Esophagus muscularis mucosa (tissue), 4 donors: Measurements from ENCODE around the gene HMG20B.

Source experiments
- EP300 ChIP-seq: sonication (generic); formaldehyde crosslinking; IDR thresholded peaks from one replicate; pipeline ENCODE4 v1.6.1; 2017; ENCODE audit warnings: antibody characterized with exemption
- POLR2A ChIP-seq: fragments of 450-650 bp; IDR thresholded peaks from one replicate; pipeline ENCODE4 v1.6.1; 2017; ENCODE audit warnings: antibody characterized with exemption, moderate library complexity, mild to moderate bottlenecking, low read depth
- TF ChIP-seq, protein P1 (sequence below), 3 experiments: fragments of 200-600 bp in 2 of 3; fragments of 450-650 bp in 1 of 3; sonication (generic) in 2 of 3; IDR thresholded peaks; one replicate each; pipeline ENCODE4 v1.5.1; 2017 to 2019; ENCODE audit warnings: antibody characterized with exemption in 3 of 3, mild to moderate bottlenecking in 2 of 3, moderate library complexity in 1 of 3

DNA sequence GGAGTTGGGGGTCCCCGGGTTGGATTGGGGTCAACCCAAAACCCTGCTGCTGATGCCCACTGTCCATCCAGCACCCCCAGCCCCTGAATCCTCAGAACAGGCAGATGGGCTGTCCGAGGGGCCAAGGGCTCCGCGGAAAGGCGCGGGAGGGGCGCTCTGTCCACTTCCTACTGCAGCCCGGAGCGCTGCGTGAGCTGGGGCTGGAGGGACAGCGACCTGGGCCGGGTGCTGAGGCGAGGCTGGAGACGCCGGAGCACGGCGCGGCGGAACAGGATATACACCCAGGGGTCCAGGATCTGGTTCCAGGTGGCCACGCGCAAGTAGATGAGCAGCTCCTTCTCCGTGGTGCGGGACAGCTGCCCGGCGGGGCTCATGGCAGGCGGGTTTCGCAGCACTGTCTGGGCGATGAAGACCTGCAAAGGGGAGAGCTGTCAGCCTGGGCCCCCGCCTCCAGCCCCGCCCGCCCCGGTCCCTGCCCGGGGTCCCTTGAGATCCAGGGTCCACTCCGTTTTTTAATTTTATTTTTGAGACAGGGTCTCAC is 22.8 kb downstream of the HMG20B start:
- TF ChIP-seq, protein P1, sequence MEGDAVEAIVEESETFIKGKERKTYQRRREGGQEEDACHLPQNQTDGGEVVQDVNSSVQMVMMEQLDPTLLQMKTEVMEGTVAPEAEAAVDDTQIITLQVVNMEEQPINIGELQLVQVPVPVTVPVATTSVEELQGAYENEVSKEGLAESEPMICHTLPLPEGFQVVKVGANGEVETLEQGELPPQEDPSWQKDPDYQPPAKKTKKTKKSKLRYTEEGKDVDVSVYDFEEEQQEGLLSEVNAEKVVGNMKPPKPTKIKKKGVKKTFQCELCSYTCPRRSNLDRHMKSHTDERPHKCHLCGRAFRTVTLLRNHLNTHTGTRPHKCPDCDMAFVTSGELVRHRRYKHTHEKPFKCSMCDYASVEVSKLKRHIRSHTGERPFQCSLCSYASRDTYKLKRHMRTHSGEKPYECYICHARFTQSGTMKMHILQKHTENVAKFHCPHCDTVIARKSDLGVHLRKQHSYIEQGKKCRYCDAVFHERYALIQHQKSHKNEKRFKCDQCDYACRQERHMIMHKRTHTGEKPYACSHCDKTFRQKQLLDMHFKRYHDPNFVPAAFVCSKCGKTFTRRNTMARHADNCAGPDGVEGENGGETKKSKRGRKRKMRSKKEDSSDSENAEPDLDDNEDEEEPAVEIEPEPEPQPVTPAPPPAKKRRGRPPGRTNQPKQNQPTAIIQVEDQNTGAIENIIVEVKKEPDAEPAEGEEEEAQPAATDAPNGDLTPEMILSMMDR (IDR thresholded peaks at IDR 0.05), result no peak
- TF ChIP-seq EP300 (no peak), POLR2A (no peak)
